GM12878 (cell line): ENCODE data around the gene SLC25A44. TPM values are rescaled to one million over a fixed set of nuclear protein-coding genes. Genes with fewer than 3 reads are reported as not detected.
A peak's percentile ranks its signal among the peaks of the same experiment; 100 is the strongest.

Source experiments
- BRCA1 ChIP-seq: IDR thresholded peaks from 2 replicates; pipeline ENCODE4 v1.6.1; 2011; ENCODE audit warnings: low read depth, low read length, improper control_type of control experiment
- ELK1 ChIP-seq: IDR thresholded peaks from 2 replicates; pipeline ENCODE4 v1.6.1; 2012; ENCODE audit warnings: low read depth, low read length, improper control_type of control experiment
- ETV6 ChIP-seq, 2 experiments: fragments of 450-650 bp in 1 of 2; IDR thresholded peaks in 1 of 2; conservative IDR thresholded peaks in 1 of 2; 2 replicates each; pipeline ENCODE4 v1.6.1; 2014; ENCODE audit warnings: antibody characterized with exemption in 1 of 2, borderline replicate concordance in 1 of 2, low read depth in 1 of 2, mild to moderate bottlenecking in 1 of 2, moderate library complexity in 1 of 2
- FOXK2 ChIP-seq: fragments of 450-650 bp; IDR thresholded peaks from 2 replicates; pipeline ENCODE4 v1.6.1; 2017; ENCODE audit warnings: mild to moderate bottlenecking, moderate library complexity
- HDAC6 ChIP-seq: fragments of 200-600 bp; sonication (generic); IDR thresholded peaks from one replicate; pipeline ENCODE4 v1.8.0; 2017; ENCODE audit warnings: antibody characterized with exemption; ENCODE audit not compliant: unreplicated experiment
- IRF3 ChIP-seq: fragments of 450-650 bp; IDR thresholded peaks from 2 replicates; pipeline ENCODE4 v1.6.1; 2014; ENCODE audit warnings: mild to moderate bottlenecking
- STAT3 ChIP-seq: IDR thresholded peaks from 2 replicates; pipeline ENCODE4 v1.6.1; 2011; ENCODE audit warnings: low read depth, low read length, improper control_type of control experiment
- ZBTB11 ChIP-seq: fragments of 450-650 bp; formaldehyde crosslinking; IDR thresholded peaks from 2 replicates; pipeline ENCODE4 v1.5.0; 2022; ENCODE audit warnings: mild to moderate bottlenecking, missing genetic modification characterization
- ZNF274 ChIP-seq: IDR thresholded peaks from one replicate; pipeline ENCODE4 v1.8.0; 2011; ENCODE audit not compliant: insufficient read length, insufficient read depth
- ZNF592 ChIP-seq: fragments of 450-650 bp; IDR thresholded peaks from 2 replicates; pipeline ENCODE4 v1.6.1; 2017; ENCODE audit warnings: mild to moderate bottlenecking, moderate library complexity
- ZNF687 ChIP-seq: fragments of 450-650 bp; IDR thresholded peaks from 2 replicates; pipeline ENCODE4 v1.6.1; 2017; ENCODE audit warnings: mild to moderate bottlenecking, moderate library complexity
- polyA plus RNA-seq, 11 experiments: library from polyadenylated mRNA; depleted of rRNA in 4 of 11; unstranded in 6 of 11; stranded (reverse) in 5 of 11; fragments of >200 nt; fragmentation: Nextera tagmentation in 4 of 11; fragmentation: Illumina TruSeq in 1 of 11; extraction: Ambion mirVana in 4 of 11; extraction: Trizol in 1 of 11; gene quantifications; 1 replicate in 1 of 11; 2 replicates in 10 of 11; pipeline versions ENCODE4 v1.2.1 to v1.2.3, GENCODE V29; 2011 to 2016; ENCODE audit warnings: inconsistent platforms in 2 of 11, missing spikeins in 2 of 11, low read depth in 1 of 11
- total RNA-seq, 4 experiments: library from RNA; depleted of rRNA in 3 of 4; stranded (reverse); fragments of >200 nt in 3 of 4; fragmentation: Illumina TruSeq in 1 of 4; extraction: Trizol in 1 of 4; gene quantifications; 2 replicates each; pipeline versions ENCODE4 v1.2.1 to v1.2.3, GENCODE V29; 2013 to 2021

The SLC25A44 gene
- total and polyA plus RNA-seq, 10 of the 15 experiments (the other 5 are each of a cell fraction or from before 2014, with no cell fraction given): 7.1 to 43.3 (median 30.4) TPM

GRCh38 chr1:156226116-156226538, 32.2 kb downstream of the SLC25A44 start (continued):
- no peak for TF ChIP-seq ZBTB11 (CRISPR knock-in tag)
- peak; percentile 58 for TF ChIP-seq ZNF687
- no peak for TF ChIP-seq ELK1
- TF ChIP-seq FOXK2: no peak
- no peak for TF ChIP-seq BRCA1
- TF ChIP-seq ETV6 (conservative IDR thresholded peaks at IDR 0.05 in 1 of 2, IDR thresholded peaks at IDR 0.05 in 1 of 2; ENCODE audit: borderline replicate concordance in 1 of 2, low read depth in 1 of 2): peak in 1 of 2 experiments; percentile 59; a peak in 1 of 4 replicates
- TF ChIP-seq STAT3: no peak
- TF ChIP-seq HDAC6: no peak
- no peak for TF ChIP-seq ZNF592
- TF ChIP-seq ZNF274: no peak
- TF ChIP-seq IRF3: no peak
